SU-DHL-6 (cell line): ENCODE data around the gene KRT79.

Source experiments
- CTCF ChIP-seq: fragments of 200-600 bp; sonication (generic); IDR thresholded peaks from one replicate; pipeline ENCODE4 v1.5.1; 2017; ENCODE audit warnings: antibody characterized with exemption, mild to moderate bottlenecking, low read length, moderate library complexity; ENCODE audit not compliant: insufficient read depth, poor library complexity, severe bottlenecking
- EZH2phosphoT487 ChIP-seq: fragments of 200-600 bp; sonication (generic), shearing (Covaris generic); conservative IDR thresholded peaks from 2 replicates; pipeline ENCODE4 v1.6.1; 2018; ENCODE audit warnings: mild to moderate bottlenecking, antibody characterized with exemption, low read length, moderate library complexity, mixed read lengths

- TF ChIP-seq CTCF (no peak), EZH2phosphoT487 (no peak)
Measured at GRCh38 chr12:52845946-52846345, 11.8 kb upstream of the KRT79 start.
